Stimulated activated CD4-positive, alpha-beta T cell treated with anti-CD3 and anti-CD28 coated beads, Interleukin-2, amount 100 ng/mL, for 48 hours (primary cell): ENCODE results near the gene PTCH2.
"Not testable (repeated sequence)": the region's sequence is repeated elsewhere in the genome, so short reads cannot be mapped to it uniquely, and the experiment has no call there.

Experiments
- DNase-seq, 2 donors: peaks; one replicate each; pipeline ENCODE4 v3.0.0-alpha.2; 2020

Gene PTCH2

DNA sequence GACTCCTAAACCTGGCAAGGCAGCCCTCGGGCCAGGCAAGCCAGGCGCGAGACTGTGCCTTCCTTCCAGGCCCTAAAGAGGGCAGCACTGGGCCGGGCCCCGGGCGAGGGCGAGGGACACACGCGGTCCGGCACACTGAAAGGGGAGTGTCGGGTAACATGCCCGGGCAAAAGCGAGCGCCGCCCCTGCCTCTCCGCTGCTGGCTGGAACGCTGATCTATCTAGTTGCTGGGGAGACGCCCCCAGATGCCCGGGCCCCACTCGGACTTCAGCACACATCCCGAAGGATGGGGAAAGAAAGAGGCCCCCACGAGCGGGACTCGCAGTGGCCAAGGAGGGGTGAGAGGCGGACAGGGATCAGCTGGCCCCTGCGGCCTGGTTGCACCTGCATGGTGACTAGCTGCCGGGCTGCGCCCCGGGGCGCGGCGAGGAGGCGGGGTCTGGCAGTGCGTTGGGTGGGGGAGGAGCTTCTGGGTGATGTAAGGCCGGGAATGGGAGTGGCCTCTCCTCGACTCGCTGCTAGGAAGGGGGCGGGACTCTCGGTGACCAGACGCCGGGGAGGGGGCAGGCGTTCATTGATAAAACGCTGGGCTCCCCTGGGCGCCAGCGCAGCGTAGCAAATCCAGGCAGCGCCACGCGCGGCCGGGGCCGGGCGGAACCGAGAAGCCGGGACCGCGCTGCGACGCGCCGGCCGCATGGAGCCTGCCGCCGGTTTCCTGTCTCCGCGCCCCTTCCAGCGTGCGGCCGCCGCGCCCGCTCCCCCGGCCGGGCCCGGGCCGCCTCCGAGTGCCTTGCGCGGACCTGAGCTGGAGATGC lies 43.1 kb downstream of the PTCH2 start, which contains the start of gene PLK3:
Gene PLK3 (plus strand): TSS at position 608 of the 815 bp plus-strand sequence. CDS start 87 bp downstream, at position 695.
- DNase-seq, result peak; percentile 97

DNA sequence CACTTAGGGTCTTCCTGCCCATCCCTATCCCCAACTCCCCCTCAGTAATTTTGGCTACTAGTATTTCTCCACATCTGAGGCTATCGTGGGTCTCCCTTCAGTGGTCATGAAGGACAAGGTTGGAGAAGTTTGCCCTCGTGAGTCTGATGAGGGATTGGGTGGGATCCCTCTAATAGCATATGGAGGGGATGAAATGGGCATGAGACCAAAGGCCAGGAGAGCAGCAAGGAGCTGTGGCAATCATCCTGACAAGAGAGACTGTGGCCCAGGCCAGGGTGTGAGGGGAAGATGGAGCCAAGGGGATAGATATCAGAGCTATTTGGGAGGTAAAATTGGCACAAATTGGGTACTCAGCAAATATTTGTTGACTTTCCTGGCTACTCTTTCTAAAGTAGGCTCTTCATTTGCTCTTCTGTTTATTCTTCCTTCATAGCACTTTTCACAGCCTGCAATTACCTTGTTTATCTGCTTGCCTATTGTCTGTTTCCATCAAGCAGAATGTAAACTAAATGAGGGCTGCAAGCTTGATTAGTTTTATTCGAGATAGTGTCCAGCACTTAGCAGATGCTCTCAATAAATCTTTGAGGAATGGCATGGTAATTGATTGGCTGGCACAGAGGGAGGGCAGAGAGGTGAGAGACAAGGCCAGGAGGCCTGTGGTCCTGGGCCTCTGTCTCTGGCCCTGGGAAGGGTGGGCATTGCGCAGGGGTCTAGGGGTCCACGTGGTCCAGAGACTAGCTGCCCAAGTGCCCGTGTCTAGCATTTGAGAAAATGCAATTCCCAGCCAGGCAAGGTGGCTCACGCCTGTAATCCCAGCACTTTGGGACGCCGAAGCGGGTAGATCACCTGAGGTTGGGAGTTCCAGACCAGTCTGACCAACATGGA lies 44.3 kb downstream of the PTCH2 start:
- DNase-seq, result no peak

DNA sequence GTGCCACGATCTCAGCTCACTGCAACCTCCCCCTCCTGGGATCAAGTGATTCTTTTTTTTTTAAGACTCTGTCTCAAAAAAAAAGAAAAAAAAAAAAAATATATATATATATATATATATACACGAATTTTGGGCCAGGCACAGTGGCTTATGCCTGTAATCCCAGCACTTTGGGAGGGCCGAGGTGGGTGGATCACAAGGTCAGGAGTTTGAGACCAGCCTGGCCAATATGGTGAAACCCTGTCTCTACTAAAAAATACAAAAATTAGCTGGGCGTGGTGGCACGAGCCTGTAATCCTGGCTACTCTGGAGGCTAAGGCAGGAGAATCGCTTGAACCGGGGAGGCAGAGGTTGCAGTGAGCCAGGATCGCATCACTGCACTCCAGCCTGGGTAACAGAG lies 45.2 kb downstream of the PTCH2 start:
- not testable (repeated sequence) for DNase-seq

DNA sequence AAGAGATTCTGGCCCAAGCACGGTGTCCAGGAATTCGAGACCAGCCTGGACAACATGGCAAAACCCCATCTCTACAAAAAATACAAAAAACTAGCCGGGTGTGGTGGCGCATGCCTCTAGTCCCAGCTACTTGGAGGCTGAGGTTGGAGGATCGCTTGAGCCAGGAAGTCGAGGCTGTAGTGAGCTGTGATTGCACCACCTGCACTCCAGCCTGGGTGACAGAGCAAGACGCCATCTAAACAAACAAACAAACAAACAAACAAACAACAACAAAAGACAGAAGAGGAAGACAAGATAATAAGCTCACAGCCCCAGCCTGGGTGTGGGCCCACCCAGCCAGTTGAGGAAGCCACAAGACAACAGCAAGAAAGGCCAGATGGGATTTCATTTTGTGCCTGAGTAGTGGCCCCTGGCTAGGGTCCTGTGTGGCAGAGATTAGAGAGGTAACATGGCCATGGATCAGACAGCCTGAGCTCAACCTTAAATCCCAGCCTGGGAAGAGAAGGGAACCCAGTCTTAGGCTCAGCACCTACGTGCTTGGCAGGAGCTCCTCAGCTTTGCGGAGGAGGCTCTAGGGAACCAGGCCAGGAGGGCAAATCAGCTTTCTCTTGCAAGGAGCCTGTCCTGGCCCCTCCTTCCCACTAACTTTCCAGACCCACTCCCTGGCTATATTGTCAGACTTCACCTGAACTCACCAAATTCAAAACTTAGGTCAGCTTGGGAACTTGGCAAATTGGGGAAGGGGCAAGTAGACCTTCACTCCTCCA lies 50.1 kb downstream of the PTCH2 start:
- DNase-seq, result no peak

DNA sequence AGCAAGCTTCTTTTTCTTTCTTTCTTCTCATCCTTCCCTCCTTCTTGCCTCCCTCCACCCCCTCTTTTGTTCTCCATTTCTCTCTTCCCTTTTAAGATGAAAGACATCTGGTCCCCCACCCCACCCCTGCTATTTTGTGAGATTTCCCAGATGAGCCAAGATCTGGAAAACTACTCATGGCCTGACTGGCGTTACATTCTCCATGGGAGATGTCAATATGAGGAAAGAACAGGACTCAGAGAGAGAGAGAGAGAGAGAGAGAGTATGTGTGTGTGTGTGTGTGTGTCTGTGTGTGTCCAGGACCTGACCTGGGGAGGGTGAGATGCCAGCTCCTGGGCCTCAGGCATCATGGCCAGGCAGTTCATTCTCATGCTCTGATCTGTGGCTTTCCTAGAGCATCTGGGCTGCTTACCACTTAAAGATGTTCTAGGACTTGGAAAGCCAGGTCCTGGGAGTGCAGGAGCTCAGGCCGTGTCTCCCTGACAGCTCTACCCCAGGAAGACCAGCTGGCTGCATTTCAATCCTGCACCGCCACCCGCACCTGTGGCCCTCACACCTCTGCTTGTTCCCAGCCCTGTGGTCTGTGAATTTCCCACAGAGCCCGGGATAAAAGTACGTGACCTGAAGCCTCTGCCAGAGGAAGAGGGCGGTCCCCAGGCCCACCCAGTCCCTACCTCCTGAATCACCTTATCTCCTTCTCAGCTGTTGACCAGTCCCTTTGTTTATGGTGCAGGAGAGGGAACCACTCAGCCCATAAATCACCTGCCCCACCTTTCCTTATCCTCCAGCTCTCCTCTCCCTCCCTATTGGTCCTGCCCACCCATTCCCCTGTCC lies 51.9 kb downstream of the PTCH2 start:
- DNase-seq, result no peak

DNA sequence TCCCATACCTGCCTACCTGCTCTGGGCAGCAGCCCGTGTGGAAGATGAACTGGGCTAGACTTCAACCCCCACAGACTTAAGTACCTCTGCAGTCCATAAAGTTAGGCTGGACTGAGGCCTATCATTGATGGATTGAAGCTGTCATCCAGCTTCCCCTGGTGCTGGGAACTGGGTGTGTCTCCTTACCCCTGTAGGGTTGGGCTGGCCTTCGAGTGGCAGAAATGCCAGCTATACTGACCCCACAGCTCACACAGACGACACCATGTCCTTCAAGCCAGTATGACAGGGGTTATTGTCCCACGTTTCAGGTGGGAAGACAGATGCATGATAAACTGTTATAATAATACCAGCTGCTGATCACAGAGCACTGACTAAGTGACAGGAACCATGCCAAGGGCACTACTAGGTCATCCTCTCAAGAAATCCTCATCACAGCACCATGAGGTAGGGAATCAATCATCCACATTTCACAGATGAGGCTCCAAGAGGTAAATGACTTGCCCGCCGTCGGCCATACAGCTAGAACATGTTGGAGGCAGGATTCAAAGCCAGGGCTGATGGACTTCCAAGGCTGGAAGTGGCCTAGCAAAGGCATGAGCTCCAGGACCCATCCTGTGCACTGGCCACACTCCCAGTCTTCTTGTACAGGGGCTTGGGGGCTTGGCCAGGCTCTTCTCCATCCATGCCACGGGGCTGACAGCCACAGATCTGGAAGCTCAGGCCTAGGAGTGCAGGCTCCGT lies 54.8 kb downstream of the PTCH2 start, which contains the start of gene BEST4:
Gene BEST4 (minus strand): TSS at position 51 of the 741 bp plus-strand sequence. CDS start 465 bp downstream, outside the sequence.
- DNase-seq, result no peak

DNA sequence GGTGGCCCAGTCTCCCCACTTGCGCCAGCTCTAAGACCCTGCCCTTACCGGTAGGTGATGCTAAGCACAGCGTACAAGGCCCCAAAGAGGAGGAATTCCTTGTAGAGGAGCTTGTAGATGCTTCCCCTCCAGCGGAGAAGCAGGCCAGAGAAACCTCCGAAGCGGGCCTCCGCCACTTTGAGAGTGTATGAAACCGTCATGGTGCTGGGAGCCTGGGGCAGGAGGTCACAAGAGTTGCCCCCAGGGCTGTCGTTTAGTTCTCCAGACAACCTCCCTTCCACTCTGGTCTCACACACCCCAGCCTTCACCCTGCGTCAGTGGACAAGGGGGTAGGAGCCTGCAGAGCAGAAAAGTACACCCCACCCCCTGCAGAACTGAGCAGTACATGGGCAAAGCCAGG lies 55.5 kb downstream of the PTCH2 start:
- DNase-seq, result no peak

DNA sequence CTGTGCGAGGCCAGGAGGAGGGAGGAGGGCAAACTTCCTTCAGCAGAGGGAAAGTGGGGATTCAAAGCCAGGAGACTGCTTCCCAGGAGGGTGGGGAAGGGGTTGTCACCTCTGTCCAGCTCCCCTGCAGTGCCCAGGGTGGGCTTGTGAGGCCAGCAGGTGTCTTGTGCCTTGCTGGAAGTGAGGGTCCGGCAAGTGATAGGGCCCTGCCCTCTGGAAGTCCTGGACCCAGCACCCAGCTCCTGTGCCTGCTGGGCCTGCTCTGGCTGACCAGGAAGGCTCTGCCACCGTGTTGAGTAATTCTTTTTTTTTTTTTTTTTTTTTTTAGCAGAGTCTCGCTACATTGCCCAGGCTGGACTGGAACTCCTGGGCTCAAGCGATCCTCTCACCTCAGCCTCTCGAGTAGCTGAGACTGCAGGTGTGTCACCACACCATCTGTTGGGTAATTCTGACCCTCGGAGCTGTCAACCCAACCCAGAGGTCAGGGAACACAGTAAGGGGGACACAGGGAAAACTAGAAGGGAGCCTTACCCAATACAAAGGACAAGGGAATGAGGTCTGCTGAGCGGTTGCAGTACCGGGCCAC lies 56.1 kb downstream of the PTCH2 start:
- no peak for DNase-seq

DNA sequence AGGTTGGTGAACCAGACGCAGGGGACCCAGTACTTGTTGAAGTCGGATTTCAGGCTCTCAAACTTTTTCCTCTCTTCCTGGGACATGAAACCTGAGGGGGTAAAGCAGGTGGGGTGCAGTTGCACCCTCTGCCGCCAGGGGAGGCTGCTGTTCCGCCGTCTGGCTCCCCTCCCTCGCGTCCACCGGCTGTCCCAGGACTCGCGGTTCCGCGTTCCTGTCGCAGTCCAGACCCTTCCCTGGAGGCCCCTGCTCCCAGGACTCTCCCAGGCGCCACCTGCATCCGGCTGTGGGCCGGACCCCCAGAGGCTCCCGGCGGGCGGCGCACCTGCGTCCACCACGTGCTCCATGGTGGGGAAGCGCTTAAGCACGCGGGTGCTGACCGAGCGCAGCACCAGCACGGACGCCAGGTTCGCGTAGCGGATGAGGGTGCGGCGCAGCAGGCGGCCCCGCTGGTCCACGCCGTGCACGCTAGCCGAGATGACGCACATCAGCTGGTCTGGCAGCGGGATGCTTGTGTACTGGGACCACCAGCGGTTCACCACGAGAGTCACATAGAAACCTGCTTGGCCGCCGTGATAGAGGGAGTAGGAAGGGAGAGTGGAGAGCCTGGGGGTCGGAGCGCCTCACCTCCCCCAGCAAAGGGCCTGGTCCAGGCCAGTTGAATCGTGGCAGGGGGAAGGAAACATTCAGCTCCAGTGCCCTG lies 56.8 kb downstream of the PTCH2 start:
- peak; percentile 71 to 76 for DNase-seq

DNA sequence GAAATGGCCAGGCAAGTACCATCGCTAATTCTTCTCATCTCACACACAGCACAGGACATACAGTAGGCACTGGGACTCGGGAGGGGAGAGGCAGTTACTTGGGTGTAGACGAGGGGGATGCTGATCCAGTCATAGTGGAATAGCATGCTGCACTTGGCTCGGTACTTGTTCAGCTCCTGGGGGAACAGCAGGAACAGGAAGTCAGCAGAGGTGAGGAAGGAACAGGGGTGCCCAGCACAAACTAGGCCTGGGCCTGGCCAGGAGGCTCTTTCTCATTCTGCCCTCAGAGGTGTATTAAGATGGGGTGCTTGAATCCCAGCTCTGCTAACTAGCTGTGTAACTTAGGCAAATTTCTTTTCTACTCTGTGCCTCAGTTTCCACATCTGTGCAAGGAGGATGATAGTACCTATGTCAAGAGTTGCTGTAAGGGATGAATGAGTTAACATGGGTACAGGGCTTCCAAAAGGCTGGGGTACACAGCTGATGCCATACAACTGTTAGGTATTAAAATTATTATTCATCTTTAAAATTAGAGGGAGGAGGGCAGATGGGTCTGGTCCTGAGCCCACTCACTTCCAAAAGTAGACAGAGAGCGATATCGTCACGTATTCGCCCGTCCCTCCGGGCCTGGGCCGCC lies 57.4 kb downstream of the PTCH2 start:
- no peak for DNase-seq

DNA sequence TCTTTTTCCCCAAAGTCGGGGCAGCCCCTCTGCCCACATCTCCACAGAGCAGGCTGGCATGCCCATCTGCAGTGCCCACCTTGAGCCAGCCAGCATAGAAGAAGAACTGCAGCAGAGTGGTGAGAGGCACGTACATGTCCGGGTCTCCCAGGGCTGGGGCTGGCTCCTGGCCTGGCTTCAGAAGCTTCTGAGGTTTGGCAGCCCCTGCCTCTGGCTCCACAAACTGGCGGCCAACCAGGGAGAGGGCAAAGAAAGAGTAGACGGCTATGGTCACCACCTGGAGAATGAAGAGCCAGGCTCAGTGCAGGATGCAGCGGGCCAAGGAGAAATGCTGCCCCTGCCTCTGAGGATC lies 58.0 kb downstream of the PTCH2 start:
- no peak for DNase-seq

DNA sequence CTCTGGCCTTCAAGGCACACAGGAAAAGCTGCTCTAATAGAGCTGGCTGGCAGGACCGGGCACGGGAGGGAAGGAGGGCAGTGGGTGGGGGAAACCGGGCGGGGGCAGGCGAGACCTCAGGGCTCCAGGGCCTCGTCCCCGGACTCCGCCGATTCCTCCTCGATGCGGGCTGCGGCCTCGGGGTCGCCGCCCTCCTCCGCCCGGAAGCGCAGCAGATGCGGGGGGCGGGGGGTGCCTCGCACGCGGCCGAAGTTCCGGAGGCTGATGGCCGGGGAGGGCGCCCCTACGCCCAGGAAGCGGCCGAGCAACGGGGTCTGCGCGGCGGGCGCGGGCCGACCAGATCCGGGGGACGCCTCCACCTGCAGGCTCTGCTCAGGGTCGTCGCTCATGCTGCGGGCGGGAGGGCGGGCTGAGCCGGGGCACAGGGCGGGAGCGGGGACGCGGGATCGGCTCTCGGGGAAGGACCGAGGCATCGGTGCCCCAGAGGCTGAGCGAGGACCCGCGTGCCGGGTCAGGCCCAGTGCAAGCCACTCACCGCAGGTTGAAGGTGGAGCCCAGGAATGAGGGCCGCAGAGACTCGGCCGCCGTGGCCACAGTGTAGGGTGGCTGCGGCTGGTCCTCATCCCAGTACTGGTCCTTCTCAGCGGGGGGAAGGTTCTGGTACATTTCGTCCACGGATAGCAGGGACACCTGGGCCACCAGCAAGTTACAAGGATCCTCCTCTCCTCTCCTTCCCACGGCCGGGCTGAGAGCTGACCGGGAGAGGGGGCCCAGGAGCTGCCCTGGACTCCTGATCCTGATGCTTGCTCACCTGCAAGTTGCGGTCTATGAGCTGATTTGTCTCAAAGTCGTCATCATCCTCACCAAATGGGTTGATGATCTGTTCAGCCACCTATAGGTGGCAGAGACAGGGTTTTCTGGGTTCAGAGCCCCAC lies 58.7 kb downstream of the PTCH2 start:
- no peak for DNase-seq

DNA sequence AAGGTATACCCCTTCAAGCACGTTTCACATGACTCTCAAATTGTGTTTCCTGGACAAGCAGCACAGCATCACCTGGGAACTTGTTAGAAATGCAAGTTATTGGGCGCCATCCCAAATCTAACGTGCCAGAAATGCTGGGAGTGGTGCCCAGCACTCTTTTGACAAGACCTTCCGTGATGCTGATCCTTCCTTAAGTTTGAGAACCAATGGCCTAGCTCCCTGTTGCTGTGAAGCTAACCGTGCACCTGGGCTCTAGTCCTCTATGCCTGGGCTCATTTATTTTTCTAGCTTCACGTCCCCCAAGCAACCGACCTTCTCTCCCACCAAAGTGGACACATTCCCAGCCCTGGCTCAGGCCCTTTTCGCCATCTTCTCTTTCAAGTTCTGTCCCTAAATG lies 59.4 kb downstream of the PTCH2 start:
- no peak for DNase-seq

DNA sequence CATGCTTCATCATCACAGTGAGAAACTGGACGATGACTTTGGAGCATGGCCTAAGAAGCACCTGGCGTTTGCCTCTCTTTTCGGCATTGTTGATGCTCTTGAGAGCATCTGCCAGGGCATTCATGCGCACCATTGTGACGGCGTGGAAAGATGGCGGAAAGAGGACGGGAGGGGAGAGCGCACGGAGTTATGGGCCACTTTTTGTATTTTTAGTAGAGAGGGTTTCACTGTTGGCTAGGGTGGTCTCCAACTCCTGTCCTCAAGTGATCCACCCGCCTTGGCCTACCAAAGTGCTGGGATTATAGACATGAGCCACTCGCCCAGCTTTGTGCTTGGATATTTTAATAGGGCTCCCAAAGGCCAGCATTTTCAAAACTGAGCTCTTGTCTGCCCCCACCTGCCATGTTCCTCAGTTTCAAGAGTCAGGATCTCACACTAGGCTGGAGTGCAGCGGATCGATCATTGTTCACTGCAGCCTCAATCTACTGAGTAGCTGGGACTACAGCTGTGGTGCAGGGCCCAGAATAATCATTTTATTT lies 62.4 kb downstream of the PTCH2 start:
- no peak for DNase-seq

DNA sequence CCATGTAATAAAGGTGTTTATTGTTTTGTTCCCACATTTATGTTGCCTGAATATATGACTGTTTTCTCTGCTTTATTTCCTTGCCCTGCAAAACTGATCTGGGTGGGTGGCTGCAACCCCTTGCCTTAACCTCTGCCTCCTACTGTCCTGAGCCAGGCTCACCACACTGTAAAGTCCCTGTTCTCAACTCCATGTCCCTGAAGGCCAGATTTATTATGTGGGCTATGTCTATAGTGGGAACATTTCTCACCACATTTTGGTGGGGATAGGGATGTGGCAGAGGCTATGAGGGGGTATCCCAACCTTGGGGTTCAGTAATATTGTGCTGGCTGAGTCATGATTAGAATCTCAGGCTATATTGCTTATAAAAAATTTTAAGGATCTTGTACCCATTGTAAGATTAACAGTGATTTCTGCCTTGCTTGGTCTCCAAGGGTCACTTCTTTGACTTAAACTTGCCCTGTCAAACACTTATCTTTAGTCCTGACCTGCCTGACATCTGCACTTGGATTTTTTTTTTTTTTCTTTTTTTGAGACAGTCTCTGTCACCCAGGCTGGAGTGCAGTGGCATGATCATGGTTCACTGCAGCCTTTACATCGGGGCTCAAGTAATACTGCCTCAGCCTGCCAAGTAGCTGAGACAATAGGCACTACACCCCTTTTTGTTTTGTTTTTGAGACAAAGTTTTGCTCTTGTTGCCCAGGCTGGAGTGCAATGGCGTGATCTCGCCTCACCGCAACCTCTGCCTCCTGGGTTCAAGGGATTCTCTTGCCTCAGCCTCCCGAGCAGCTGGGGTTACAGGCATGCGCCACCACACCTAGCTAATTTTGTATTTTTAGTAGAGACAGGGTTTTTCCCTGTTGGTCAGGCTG lies 64.1 kb downstream of the PTCH2 start:
- no peak for DNase-seq

DNA sequence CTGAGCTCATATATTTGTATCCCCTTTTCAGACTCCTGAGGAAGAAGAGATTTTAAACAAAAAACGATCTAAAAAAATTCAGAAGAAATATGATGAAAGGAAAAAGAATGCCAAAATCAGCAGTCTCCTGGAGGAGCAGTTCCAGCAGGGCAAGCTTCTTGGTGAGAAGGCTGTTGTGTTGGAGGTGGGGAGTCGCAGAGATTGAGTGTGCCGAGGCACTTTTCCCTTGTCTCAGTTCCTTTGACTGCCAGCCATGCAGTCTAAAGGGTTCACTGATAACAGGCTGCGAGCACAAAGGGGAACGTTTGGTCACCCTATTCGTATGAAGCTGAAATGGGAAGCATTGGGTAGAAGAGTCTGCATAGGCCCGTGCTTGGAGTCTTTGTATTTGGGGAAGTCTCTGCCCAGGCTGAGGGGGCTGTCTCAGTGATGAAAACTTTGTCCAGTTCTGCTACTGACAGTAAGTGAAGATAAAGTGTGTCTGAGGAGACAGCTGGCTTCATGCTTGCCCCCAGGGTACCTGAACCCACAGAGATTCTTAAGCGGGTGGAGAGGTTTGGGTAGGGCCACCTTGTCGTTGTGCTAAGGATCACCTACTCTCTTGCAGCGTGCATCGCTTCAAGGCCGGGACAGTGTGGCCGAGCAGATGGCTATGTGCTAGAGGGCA lies 65.0 kb downstream of the PTCH2 start:
- no peak for DNase-seq

DNA sequence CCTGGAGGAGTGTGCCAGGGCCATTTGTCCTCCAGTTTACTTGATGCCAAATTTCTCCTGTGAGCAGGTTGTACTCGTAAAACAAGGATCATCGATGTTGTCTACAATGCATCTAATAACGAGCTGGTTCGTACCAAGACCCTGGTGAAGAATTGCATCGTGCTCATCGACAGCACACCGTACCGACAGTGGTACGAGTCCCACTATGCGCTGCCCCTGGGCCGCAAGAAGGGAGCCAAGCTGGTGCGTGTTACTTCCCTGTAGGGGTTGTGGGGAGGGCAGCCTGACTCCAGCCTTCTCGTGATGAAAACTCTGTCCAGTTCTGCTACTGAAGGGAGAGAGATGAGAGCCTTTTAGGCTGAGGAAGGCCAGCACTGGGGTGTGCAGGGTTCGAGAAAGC lies 65.5 kb downstream of the PTCH2 start:
- no peak for DNase-seq
